SK-N-MC (cell line): ENCODE results near the gene PACSIN2.

Source experiments
- EZH2 ChIP-seq: fragments of 200-600 bp; sonication (generic); IDR thresholded peaks from one replicate; pipeline ENCODE4 v1.6.1; 2017; ENCODE audit warnings: antibody characterized with exemption
- FOXP2 ChIP-seq: optimal IDR thresholded peaks from 2 replicates; pipeline ENCODE3; 2011; ENCODE audit warnings: mild to moderate bottlenecking, moderate library complexity; ENCODE audit not compliant: insufficient read depth; ENCODE audit errors: extremely low read length, control extremely low read depth
- POLR2AphosphoS5 ChIP-seq: IDR thresholded peaks from 2 replicates; pipeline ENCODE4 v1.6.1; 2012; ENCODE audit warnings: mild to moderate bottlenecking, low read depth, low read length, borderline replicate concordance

DNA sequence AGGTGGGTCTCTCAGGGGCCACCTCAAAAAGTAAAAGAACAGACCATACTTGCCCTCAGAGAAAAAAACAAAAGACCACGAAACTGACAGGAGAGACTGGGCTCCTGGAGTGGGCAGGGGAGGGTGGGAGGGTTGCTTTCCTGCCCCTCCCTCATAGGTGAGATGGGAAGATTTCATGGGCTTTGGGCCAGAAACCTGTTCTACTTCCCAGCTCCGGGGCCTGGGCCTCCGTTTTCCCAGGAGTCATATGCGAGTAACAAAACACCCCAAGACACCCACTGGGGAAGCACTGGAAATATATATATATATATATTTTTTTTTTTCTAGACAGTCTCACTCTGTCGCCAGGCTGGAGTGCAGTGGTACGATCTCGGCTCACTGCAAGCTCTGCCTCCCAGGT is 42.7 kb upstream of the PACSIN2 start:
- TF ChIP-seq EZH2 = no peak
- TF ChIP-seq POLR2AphosphoS5 = no peak
- TF ChIP-seq FOXP2 = no peak
